Heart left ventricle (tissue), 13 donors: Measurements from ENCODE around the gene PTPRC.

Experiments
- POLR2A ChIP-seq, 2 donors: fragments of 450-650 bp; IDR thresholded peaks; one replicate each; pipeline ENCODE4 v1.6.1; 2017; ENCODE audit warnings: antibody characterized with exemption in 2 of 2, mild to moderate bottlenecking in 2 of 2, moderate library complexity in 2 of 2
- TF ChIP-seq, protein P1 (sequence below), 12 donors: fragments of 200-600 bp; sonication (generic) in 4 of 12; IDR thresholded peaks; one replicate each; pipeline versions ENCODE4 v1.5.0 to v1.8.0; 2018 to 2022; ENCODE audit warnings: antibody characterized with exemption in 12 of 12, mild to moderate bottlenecking in 5 of 12
- donor health status: ischemic (EF 13 %, LVEDD 7.1; RV severe dilation, severe dysfunction).
- donor health status: DM: no; HTN: yes; CAD: no.
- donor health status: DM: no; HTN: no; CAD: no.
- donor health status: ischemic (EF 25% LVEDD 6.9; RV normal size, moderate dysfunction).
- donor health status: ischemic (EF 25% LVEDD 5.7; RV mildly dilated, moderate dysfunction).
- donor health status: ischemic (EF 35%, LVEDD 5.7; RV mildly dilated, moderate dysfunction).
- donor health status: nonischemic (EF 11% LVEDD 7.7; RV severe dilation, severe dysfunction).
- donor health status: DM: yes; HTN: yes; CAD: no.
- donor health status: PGD.
- donor health status: ischemic (EF 29% LVEDD 5.4; RV normal size, mild dysfunction).
- donor health status: nonischemic (EF 23%, LVEDD 6.1; RV moderate dilation, normal function).

DNA sequence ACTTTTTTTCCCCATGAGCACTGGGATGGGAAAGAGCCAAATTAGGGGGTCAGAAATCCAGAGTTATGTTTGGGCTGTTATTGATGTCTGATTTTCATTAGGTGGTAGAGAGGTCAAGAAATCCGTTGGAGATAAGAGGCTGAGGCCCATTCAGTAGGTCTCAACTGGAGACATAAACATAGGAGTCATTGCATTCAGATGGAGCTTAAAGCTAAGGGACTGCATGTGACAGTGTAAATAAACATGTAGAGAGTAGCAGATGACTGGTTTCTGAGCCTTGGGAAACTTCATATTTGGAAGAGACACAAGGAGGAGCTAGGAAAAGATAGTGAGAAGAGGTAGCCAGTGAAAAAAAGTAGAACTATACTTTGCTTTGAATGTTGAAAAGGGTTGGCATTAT, 11.7 kb downstream of the PTPRC start:
- no peak for TF ChIP-seq POLR2A (IDR thresholded peaks at IDR 0.05)
- TF ChIP-seq, protein P1, sequence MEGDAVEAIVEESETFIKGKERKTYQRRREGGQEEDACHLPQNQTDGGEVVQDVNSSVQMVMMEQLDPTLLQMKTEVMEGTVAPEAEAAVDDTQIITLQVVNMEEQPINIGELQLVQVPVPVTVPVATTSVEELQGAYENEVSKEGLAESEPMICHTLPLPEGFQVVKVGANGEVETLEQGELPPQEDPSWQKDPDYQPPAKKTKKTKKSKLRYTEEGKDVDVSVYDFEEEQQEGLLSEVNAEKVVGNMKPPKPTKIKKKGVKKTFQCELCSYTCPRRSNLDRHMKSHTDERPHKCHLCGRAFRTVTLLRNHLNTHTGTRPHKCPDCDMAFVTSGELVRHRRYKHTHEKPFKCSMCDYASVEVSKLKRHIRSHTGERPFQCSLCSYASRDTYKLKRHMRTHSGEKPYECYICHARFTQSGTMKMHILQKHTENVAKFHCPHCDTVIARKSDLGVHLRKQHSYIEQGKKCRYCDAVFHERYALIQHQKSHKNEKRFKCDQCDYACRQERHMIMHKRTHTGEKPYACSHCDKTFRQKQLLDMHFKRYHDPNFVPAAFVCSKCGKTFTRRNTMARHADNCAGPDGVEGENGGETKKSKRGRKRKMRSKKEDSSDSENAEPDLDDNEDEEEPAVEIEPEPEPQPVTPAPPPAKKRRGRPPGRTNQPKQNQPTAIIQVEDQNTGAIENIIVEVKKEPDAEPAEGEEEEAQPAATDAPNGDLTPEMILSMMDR (IDR thresholded peaks at IDR 0.05), result no peak
